IMR-90 (cell line): ENCODE results near the gene RRN3. TPM values are rescaled to one million over a fixed set of nuclear protein-coding genes. Genes with fewer than 3 reads are reported as not detected.

Experiments used
- ATAC-seq: fragments of 200-7000 bp; cut with Tn5 transposase; 2 replicates; pipeline ENCODE4 v1.9.1; 2020; ENCODE audit warnings: low read depth, mild to moderate bottlenecking, moderate library complexity
- BruUV-seq: library from RNA; stranded (reverse); fragments of 400-500 nt; replicated peaks from 2 replicates; lab custom pipeline; 2021; lab: Mats Ljungman, UMichigan
- CTCF ChIA-PET: fragments of 300-600 bp; formaldehyde crosslinking; extraction: SDS; loops from one replicate; lab custom pipeline; 2021; ENCODE audit warnings: antibody characterized with exemption; lab: Yijun Ruan, JAX
- POLR2A ChIA-PET: fragments of 300-600 bp; sonication (Branson Sonifier 250); formaldehyde crosslinking; loops from one replicate; lab custom pipeline; 2022; ENCODE audit warnings: antibody characterized with exemption; ENCODE audit not compliant: unreplicated experiment; lab: Charles Lee
- DNase-seq: peaks from one replicate; pipeline ENCODE4 v3.0.0; 2013
- H2AFZ ChIP-seq: replicated peaks from 2 replicates; pipeline ENCODE3; 2013; ENCODE audit warnings: low read length, mild to moderate bottlenecking; ENCODE audit not compliant: poor library complexity
- H2AK5ac ChIP-seq: 2 replicates; pipeline ENCODE4 v1.6.1; 2013; ENCODE audit warnings: low read depth, low read length, inconsistent platforms
- H2AK9ac ChIP-seq: replicated peaks from 2 replicates; pipeline ENCODE3; 2013; ENCODE audit warnings: mild to moderate bottlenecking, low read depth, low read length, moderate library complexity; ENCODE audit not compliant: poor library complexity
- H2BK120ac ChIP-seq: 2 replicates; pipeline ENCODE4 v1.6.1; 2013; ENCODE audit warnings: low read depth, low read length, inconsistent platforms
- H2BK15ac ChIP-seq: 3 replicates; pipeline ENCODE4 v1.6.1; 2013; ENCODE audit warnings: low read depth, low read length, inconsistent platforms
- H2BK20ac ChIP-seq: 2 replicates; pipeline ENCODE4 v1.6.1; 2013; ENCODE audit warnings: low read depth, mild to moderate bottlenecking, inconsistent platforms, low read length, moderate library complexity
- H2BK5ac ChIP-seq: 2 replicates; pipeline ENCODE4 v1.6.1; 2013; ENCODE audit warnings: mild to moderate bottlenecking, low read depth, low read length, inconsistent platforms; ENCODE audit not compliant: poor library complexity, severe bottlenecking
- H3K14ac ChIP-seq: replicated peaks from 2 replicates; pipeline ENCODE4 v1.6.1; 2013; ENCODE audit warnings: low read depth, low read length, inconsistent platforms
- H3K18ac ChIP-seq: 2 replicates; pipeline ENCODE4 v1.6.1; 2013; ENCODE audit warnings: low read depth, low read length, control low read depth
- H3K23ac ChIP-seq: 2 replicates; pipeline ENCODE4 v1.6.1; 2013; ENCODE audit warnings: low read depth, low read length, inconsistent platforms
- H3K27ac ChIP-seq: 2 replicates; pipeline ENCODE4 v1.5.1; 2013; ENCODE audit warnings: mild to moderate bottlenecking, control low read depth, low read length; ENCODE audit not compliant: insufficient read depth
- H3K27me3 ChIP-seq: 2 replicates; pipeline ENCODE4 v1.6.1; 2013; ENCODE audit warnings: low read length; ENCODE audit not compliant: control insufficient read depth, insufficient read depth
- H3K36me3 ChIP-seq: 2 replicates; pipeline ENCODE4 v1.6.1; 2013; ENCODE audit warnings: low read length, mixed read lengths; ENCODE audit not compliant: control insufficient read depth, insufficient read depth
- H3K4ac ChIP-seq: 2 replicates; pipeline ENCODE4 v1.6.1; 2013; ENCODE audit warnings: low read depth, low read length, inconsistent platforms
- H3K4me1 ChIP-seq: 2 replicates; pipeline ENCODE4 v1.6.1; 2013; ENCODE audit warnings: low read length, mixed read lengths; ENCODE audit not compliant: control insufficient read depth, insufficient read depth
- H3K4me2 ChIP-seq: 2 replicates; pipeline ENCODE4 v1.6.1; 2013; ENCODE audit warnings: low read depth, mild to moderate bottlenecking, control low read depth, low read length, moderate library complexity
- H3K4me3 ChIP-seq: 2 replicates; pipeline ENCODE4 v1.5.1; 2013; ENCODE audit warnings: low read depth, mild to moderate bottlenecking, control low read depth, low read length, moderate library complexity; ENCODE audit not compliant: insufficient read depth
- H3K56ac ChIP-seq: 2 replicates; pipeline ENCODE4 v1.6.1; 2013; ENCODE audit warnings: low read length, inconsistent platforms; ENCODE audit not compliant: insufficient read depth; ENCODE audit errors: extremely low read depth
- H3K79me1 ChIP-seq, 2 experiments: 2 replicates each; pipeline ENCODE4 v1.6.1; 2013; ENCODE audit warnings: low read length in 2 of 2, inconsistent platforms in 1 of 2, low read depth in 1 of 2
- H3K9ac ChIP-seq: 2 replicates; pipeline ENCODE4 v1.6.1; 2013; ENCODE audit warnings: low read depth, low read length, control low read depth
- H3K9me1 ChIP-seq: 2 replicates; pipeline ENCODE4 v1.6.1; 2013; ENCODE audit warnings: low read length, inconsistent platforms; ENCODE audit not compliant: insufficient read depth
- H3K9me3 ChIP-seq: 2 replicates; pipeline ENCODE4 v1.6.1; 2013; ENCODE audit warnings: low read length; ENCODE audit not compliant: control insufficient read depth, insufficient read depth
- H4K20me1 ChIP-seq: 2 replicates; pipeline ENCODE4 v1.6.1; 2013; ENCODE audit warnings: low read length, inconsistent platforms; ENCODE audit not compliant: insufficient read depth
- H4K5ac ChIP-seq: 2 replicates; pipeline ENCODE4 v1.6.1; 2013; ENCODE audit warnings: mild to moderate bottlenecking, low read depth, low read length, control low read depth
- H4K8ac ChIP-seq, 2 experiments: 2 replicates each; pipeline ENCODE4 v1.6.1; 2013; ENCODE audit warnings: low read depth in 2 of 2, low read length in 2 of 2, control low read depth in 1 of 2, inconsistent platforms in 1 of 2
- H4K91ac ChIP-seq: 2 replicates; pipeline ENCODE4 v1.6.1; 2013; ENCODE audit warnings: low read depth, low read length, inconsistent platforms; ENCODE audit not compliant: insufficient read depth
- CEBPB ChIP-seq: IDR thresholded peaks from 2 replicates; pipeline ENCODE4 v1.6.1; 2012; ENCODE audit warnings: low read depth, low read length, improper control_type of control experiment
- MAFK ChIP-seq: IDR thresholded peaks from 2 replicates; pipeline ENCODE4 v1.6.1; 2012; ENCODE audit warnings: low read depth, low read length, improper control_type of control experiment
- WGBS, 2 experiments: methylation state at CpG; one replicate each; pipeline versions ENCODE4 v1.1.5 to v1.1.7; 2013; ENCODE audit warnings: missing lambda C conversion rate in 2 of 2; ENCODE audit not compliant: insufficient read length in 1 of 2; ENCODE audit errors: extremely low coverage in 2 of 2; 5-methylcytosine and 5-hydroxymethylcytosine counted together
- dilution Hi-C: fragments of 300-500 bp; cut with HindIII; formaldehyde crosslinking; loops from one replicate; pipeline ENCODE4 v1.14.3; 2018; ENCODE audit warnings: low sequenced_read_pairs; ENCODE audit not compliant: unreplicated experiment
- in situ Hi-C: fragments of 300-500 bp; cut with MboI; formaldehyde crosslinking; loops from 3 replicates; pipeline ENCODE4 v1.14.3; 2019; ENCODE audit warnings: low sequenced_read_pairs, inconsistent platforms, mixed read lengths
- intact Hi-C: fragments of 100-400 bp; cut with micrococcal nuclease; formaldehyde crosslinking; loops from 2 replicates; pipeline ENCODE4 v1.10.0; 2022
- polyA plus RNA-seq, 3 experiments: library from polyadenylated mRNA; depleted of rRNA; stranded (reverse); fragments of >200 nt; gene quantifications; 2 replicates each; pipeline ENCODE4 v1.2.3, GENCODE V29; 2012; ENCODE audit warnings: low replicate concordance in 1 of 3
- total RNA-seq: library from RNA; depleted of rRNA; stranded (reverse); fragments of >200 nt; gene quantifications from 2 replicates; pipeline ENCODE4 v1.2.3, GENCODE V29; 2012
- TF ChIP-seq, protein P1 (sequence below): conservative IDR thresholded peaks from 2 replicates; pipeline ENCODE4 v1.5.1; 2012; ENCODE audit warnings: mild to moderate bottlenecking, low read depth, low read length, improper control_type of control experiment

The RRN3 gene
- total and polyA plus RNA-seq, 2 of the 4 experiments (the other 2 are of a cell fraction), result 22.1 to 47.7 TPM

DNA sequence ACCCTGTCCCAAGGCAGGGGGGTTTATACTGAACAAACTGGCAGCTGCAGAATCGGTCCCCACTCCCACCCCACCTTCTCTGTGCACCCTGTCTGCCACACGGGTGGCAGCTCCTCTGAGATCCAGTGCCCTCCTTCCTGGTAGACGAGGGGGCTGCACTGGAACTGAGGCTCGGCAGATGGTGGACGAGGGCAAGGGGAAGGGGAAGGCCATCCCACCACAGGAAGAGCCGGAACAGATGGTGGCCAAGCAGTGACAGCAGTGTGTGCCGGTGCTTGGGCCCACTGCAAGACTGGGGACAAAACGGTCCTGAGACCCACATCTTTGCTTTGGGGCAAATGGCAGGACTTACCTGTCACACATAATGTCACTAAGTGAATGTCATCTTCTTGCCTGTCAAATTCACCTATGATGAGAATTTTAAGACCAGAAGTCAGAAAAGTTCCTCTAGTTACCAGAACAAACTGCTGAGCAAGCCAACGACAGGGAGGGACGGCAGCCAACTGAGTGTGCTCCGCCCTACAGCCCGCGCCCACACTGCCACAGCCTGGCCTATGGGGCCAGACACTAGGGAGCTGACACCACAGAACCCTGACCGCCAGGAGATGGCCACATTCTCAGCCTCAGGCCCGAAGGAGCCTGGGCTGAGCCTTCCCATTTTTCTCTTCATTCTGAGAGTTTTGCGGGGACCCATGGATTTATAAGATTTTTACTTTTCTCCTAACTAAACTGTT is 52.6 kb downstream of the RRN3 start:
- Histone ChIP-seq H2BK20ac (no peak overlapping the region), H4K8ac (no peak overlapping the region), H3K4me2 (no peak overlapping the region), H3K9me1 (peaks cover 4% of the 10 kb centered on the region), H3K36me3 (peaks cover 55% of the 10 kb centered on the region), H3K4ac (peak overlapping the region; percentile 9; the same call in 1 of the 2 replicates), H2BK120ac (no peak overlapping the region), H3K9ac (no peak overlapping the region), H3K18ac (no peak overlapping the region), H4K5ac (no peak overlapping the region), H2AK5ac (0 out of 2 replicates have a peak overlapping the region, but pooled peaks have one; percentile 24), H3K9me3 (no peaks in the 10 kb centered on the region), H3K27me3 (no peaks in the 10 kb centered on the region), H3K23ac (0 out of 2 replicates have a peak overlapping the region, but pooled peaks have one; percentile 24), H3K27ac (no peak overlapping the region), H3K4me1 (no peaks in the 10 kb centered on the region), H3K4me3 (no peak overlapping the region), H4K91ac (no peak overlapping the region), H3K14ac (no peak overlapping the region), H3K79me1 (peaks cover 14 to 32% of the 10 kb centered on the region in 2 experiments), H3K56ac (no peak overlapping the region), H2AFZ (peak overlapping the region; percentile 18), H2AK9ac (no peak overlapping the region), H2BK15ac (no peak overlapping the region), H2BK5ac (no peak overlapping the region), H4K20me1 (peaks cover 4% of the 10 kb centered on the region; the same call in 1 of the 2 replicates)
- BruUV-seq, result no TSS peak
- ChIA-PET POLR2A (no interaction called here), CTCF (no interaction called here)
- intact Hi-C loops (no loop called here), dilution Hi-C loops (no loop called here), in situ Hi-C loops (no loop called here)
- TF ChIP-seq, protein P1, sequence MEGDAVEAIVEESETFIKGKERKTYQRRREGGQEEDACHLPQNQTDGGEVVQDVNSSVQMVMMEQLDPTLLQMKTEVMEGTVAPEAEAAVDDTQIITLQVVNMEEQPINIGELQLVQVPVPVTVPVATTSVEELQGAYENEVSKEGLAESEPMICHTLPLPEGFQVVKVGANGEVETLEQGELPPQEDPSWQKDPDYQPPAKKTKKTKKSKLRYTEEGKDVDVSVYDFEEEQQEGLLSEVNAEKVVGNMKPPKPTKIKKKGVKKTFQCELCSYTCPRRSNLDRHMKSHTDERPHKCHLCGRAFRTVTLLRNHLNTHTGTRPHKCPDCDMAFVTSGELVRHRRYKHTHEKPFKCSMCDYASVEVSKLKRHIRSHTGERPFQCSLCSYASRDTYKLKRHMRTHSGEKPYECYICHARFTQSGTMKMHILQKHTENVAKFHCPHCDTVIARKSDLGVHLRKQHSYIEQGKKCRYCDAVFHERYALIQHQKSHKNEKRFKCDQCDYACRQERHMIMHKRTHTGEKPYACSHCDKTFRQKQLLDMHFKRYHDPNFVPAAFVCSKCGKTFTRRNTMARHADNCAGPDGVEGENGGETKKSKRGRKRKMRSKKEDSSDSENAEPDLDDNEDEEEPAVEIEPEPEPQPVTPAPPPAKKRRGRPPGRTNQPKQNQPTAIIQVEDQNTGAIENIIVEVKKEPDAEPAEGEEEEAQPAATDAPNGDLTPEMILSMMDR, result 0 out of 2 replicates have a peak, but pooled peaks have one; percentile 9
- TF ChIP-seq MAFK, result peak; percentile 33; the same call in 1 of the 2 replicates
- TF ChIP-seq CEBPB, result no peak
- ATAC-seq (peak; percentile 94), DNase-seq (peak; percentile 48)
- WGBS, 2 experiments, result 55% methylated on average over 5 of the region's 16 CpGs; no CpG with 5 or more reads in 1 of the 2 experiments
